SK-N-SH (cell line): Measurements from ENCODE around the gene INPP5A.

Experiments used
- CHD2 ChIP-seq: fragments of 150-350 bp; IDR thresholded peaks from 2 replicates; pipeline ENCODE4 v1.6.1; 2018; ENCODE audit warnings: low read length; ENCODE audit not compliant: partially characterized antibody
- CTCF ChIP-seq: fragments of 200-600 bp; sonication (generic); IDR thresholded peaks from 2 replicates; pipeline ENCODE4 v1.6.1; 2017; ENCODE audit warnings: antibody characterized with exemption, mild to moderate bottlenecking, moderate library complexity
- EP300 ChIP-seq, 2 experiments: IDR thresholded peaks; 2 replicates each; pipeline versions ENCODE4 v1.4.0 to v1.6.1; 2012; ENCODE audit warnings: borderline replicate concordance in 1 of 2, low read depth in 1 of 2, low read length in 1 of 2
- EZH2phosphoT487 ChIP-seq: fragments of 200-600 bp; sonication (generic); IDR thresholded peaks from 2 replicates; pipeline ENCODE4 v1.6.1; 2017; ENCODE audit warnings: low read depth, mixed run types, mild to moderate bottlenecking, antibody characterized with exemption, moderate library complexity, borderline replicate concordance
- MAX ChIP-seq: IDR thresholded peaks from 2 replicates; pipeline ENCODE4 v1.4.0; 2012; ENCODE audit warnings: low read depth
- NFIC ChIP-seq: IDR thresholded peaks from 2 replicates; pipeline ENCODE4 v1.4.0; 2012; ENCODE audit warnings: borderline replicate concordance
- PBX3 ChIP-seq: IDR thresholded peaks from 2 replicates; pipeline ENCODE4; 2012
- RAD21 ChIP-seq: IDR thresholded peaks from 2 replicates; pipeline ENCODE4 v1.6.1; 2012; ENCODE audit warnings: mild to moderate bottlenecking, low read length
- RXRA ChIP-seq: IDR thresholded peaks from 2 replicates; pipeline ENCODE4 v1.4.0; 2012; ENCODE audit warnings: low read depth, mild to moderate bottlenecking, borderline replicate concordance
- TAF1 ChIP-seq: IDR thresholded peaks from 2 replicates; pipeline ENCODE4 v1.6.1; 2012; ENCODE audit warnings: low read depth, mild to moderate bottlenecking, low read length, moderate library complexity, borderline replicate concordance
- ZBTB33 ChIP-seq: IDR thresholded peaks from 2 replicates; pipeline ENCODE4 v1.4.0; 2012; ENCODE audit warnings: low read depth, borderline replicate concordance

- TF ChIP-seq NFIC (no peak), CTCF (no peak), RXRA (no peak), CHD2 (no peak), ZBTB33 (no peak), EZH2phosphoT487 (no peak), MAX (no peak), TAF1 (no peak), EP300 (IDR thresholded peaks at IDR 0.05; ENCODE audit: borderline replicate concordance in 1 of 2, low read depth in 1 of 2, low read length in 1 of 2) (no peak), PBX3 (no peak), RAD21 (no peak)
These were observed 176.8 kb downstream of the INPP5A start for GRCh38 chr10:132714096-132714985.
